ENCODE measurements around the gene TRMT2B. TPM values are rescaled to one million over a fixed set of nuclear protein-coding genes. Genes with fewer than 3 reads are reported as not detected.

Gene TRMT2B
- total RNA-seq, 1 donor from 2014 or later, result 12.2 TPM

DNA sequence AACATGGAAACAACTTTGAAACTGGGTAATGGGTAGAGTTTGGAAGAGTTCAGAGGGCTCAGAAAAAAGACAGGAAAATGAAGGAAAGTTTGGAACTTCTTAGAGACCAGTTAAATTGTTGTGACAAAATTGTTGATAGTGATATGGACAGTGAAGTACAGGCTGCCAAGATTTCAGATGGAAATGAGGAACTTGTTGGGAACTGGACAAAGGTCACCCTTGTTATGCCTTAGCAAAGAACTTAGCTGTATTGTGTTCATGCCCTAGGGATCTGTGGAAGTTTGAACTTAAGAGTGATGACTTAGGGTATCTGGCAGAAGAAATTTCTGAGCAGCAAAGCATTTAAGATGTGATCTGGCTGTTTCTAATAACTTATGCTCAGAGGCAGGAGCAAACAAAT lies 87.5 kb downstream of the TRMT2B start:
- no peaks in the 10 kb centered on the region for H3K9me3 Mint-ChIP-seq (ENCODE audit: unreplicated experiment)
- H3K27me3 Mint-ChIP-seq (ENCODE audit: unreplicated experiment), result no peaks in the 10 kb centered on the region
- H3K36me3 Mint-ChIP-seq (ENCODE audit: low read depth, unreplicated experiment), result no peaks in the 10 kb centered on the region
- no peak overlapping the region for H3K27ac Mint-ChIP-seq (ENCODE audit: unreplicated experiment)
- TF ChIP-seq, protein P1, sequence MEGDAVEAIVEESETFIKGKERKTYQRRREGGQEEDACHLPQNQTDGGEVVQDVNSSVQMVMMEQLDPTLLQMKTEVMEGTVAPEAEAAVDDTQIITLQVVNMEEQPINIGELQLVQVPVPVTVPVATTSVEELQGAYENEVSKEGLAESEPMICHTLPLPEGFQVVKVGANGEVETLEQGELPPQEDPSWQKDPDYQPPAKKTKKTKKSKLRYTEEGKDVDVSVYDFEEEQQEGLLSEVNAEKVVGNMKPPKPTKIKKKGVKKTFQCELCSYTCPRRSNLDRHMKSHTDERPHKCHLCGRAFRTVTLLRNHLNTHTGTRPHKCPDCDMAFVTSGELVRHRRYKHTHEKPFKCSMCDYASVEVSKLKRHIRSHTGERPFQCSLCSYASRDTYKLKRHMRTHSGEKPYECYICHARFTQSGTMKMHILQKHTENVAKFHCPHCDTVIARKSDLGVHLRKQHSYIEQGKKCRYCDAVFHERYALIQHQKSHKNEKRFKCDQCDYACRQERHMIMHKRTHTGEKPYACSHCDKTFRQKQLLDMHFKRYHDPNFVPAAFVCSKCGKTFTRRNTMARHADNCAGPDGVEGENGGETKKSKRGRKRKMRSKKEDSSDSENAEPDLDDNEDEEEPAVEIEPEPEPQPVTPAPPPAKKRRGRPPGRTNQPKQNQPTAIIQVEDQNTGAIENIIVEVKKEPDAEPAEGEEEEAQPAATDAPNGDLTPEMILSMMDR (IDR thresholded peaks at IDR 0.05; ENCODE audit: unreplicated experiment), result no peak
- no peak overlapping the region for H3K4me3 Mint-ChIP-seq (ENCODE audit: unreplicated experiment)
- DNase-seq (ENCODE audit: low spot score), result no peak
- no peaks in the 10 kb centered on the region for H3K4me1 Mint-ChIP-seq (ENCODE audit: unreplicated experiment)

DNA sequence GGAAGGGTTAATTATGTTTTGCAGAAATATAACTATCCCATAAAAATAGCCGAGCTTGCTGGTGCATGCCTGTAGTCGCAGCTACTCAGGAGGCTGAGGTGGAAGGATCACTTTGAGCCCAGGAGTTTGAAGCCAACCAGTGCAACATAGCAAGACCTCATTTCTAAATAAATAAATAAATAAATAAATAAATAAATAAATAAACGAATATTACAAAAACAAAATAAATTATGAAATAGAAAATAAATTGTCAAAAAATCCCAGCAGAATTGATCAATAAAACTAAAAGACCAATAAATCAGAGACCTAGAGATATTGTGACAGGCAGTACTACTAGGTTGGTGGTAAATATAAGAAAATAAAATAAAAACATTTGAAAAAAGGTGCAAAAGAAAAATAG lies 89.1 kb downstream of the TRMT2B start:
- no peak for DNase-seq (ENCODE audit: low spot score)
- no peaks in the 10 kb centered on the region for H3K4me1 Mint-ChIP-seq (ENCODE audit: unreplicated experiment)
- TF ChIP-seq, protein P1 (IDR thresholded peaks at IDR 0.05; ENCODE audit: unreplicated experiment), result no peak
- no peaks in the 10 kb centered on the region for H3K9me3 Mint-ChIP-seq (ENCODE audit: unreplicated experiment)
- H3K27me3 Mint-ChIP-seq (ENCODE audit: unreplicated experiment), result no peaks in the 10 kb centered on the region
- no peak overlapping the region for H3K4me3 Mint-ChIP-seq (ENCODE audit: unreplicated experiment)
- H3K27ac Mint-ChIP-seq (ENCODE audit: unreplicated experiment), result no peak overlapping the region
- H3K36me3 Mint-ChIP-seq (ENCODE audit: low read depth, unreplicated experiment), result no peaks in the 10 kb centered on the region

Other genes starting within 250 kb of the TRMT2B start
- gene CSTF2, start 231.7 kb downstream of the TRMT2B start, total RNA-seq (ENCODE audit: unreplicated experiment), result 19.3 TPM
- not detected for gene NOX1, start 177.8 kb downstream of the TRMT2B start, total RNA-seq (ENCODE audit: unreplicated experiment)
- gene XKRX, start 123.2 kb downstream of the TRMT2B start, total RNA-seq (ENCODE audit: unreplicated experiment), result 0.18 TPM
- not detected for gene ARL13A, start 82.4 kb downstream of the TRMT2B start, total RNA-seq (ENCODE audit: unreplicated experiment)
- gene TMEM35A, start 26.8 kb upstream of the TRMT2B start, total RNA-seq (ENCODE audit: unreplicated experiment), result 2.6 TPM
- gene CENPI, start 46.1 kb upstream of the TRMT2B start, total RNA-seq (ENCODE audit: unreplicated experiment), result 10.3 TPM
- gene DRP2, start 167.7 kb upstream of the TRMT2B start, total RNA-seq (ENCODE audit: unreplicated experiment), result 1.6 TPM
- gene TAF7L, start 239.2 kb upstream of the TRMT2B start, total RNA-seq (ENCODE audit: unreplicated experiment), result 0.31 TPM